Stimulated activated CD4-positive, alpha-beta T cell treated with anti-CD3 and anti-CD28 coated beads, Interleukin-1b, Interleukin-23, amount 100 ng/mL, for 4 hours (primary cell): ENCODE data around the gene PIP4K2A.
"Not testable (repeated sequence)": the region's sequence is repeated elsewhere in the genome, so short reads cannot be mapped to it uniquely, and the experiment has no call there.

Experiments used
- DNase-seq, 2 donors: peaks; one replicate each; pipeline ENCODE4 v3.0.0-alpha.2; 2020; ENCODE audit warnings: low read depth in 2 of 2

Gene PIP4K2A

GRCh38 chr10:22554461-22555182 lies 159.8 kb downstream of the PIP4K2A start:
- no peak for DNase-seq

- no peak for DNase-seq
Observed at GRCh38 chr10:22553452-22553995, 160.9 kb downstream of the PIP4K2A start.

GRCh38 chr10:22552888-22553378 lies 161.4 kb downstream of the PIP4K2A start:
- no peak for DNase-seq

GRCh38 chr10:22551681-22552365 lies 162.6 kb downstream of the PIP4K2A start:
- no peak for DNase-seq

- DNase-seq: peak; percentile 59 to 65
Observed at GRCh38 chr10:22550732-22551131, 163.6 kb downstream of the PIP4K2A start.

- DNase-seq: no peak
Observed at GRCh38 chr10:22548344-22548743, 166.0 kb downstream of the PIP4K2A start.

- no peak for DNase-seq
Observed at GRCh38 chr10:22545643-22546042, 168.7 kb downstream of the PIP4K2A start.

GRCh38 chr10:22544325-22545068 lies 169.9 kb downstream of the PIP4K2A start:
- DNase-seq: no peak

GRCh38 chr10:22542773-22543172 lies 171.6 kb downstream of the PIP4K2A start:
- DNase-seq: no peak

GRCh38 chr10:22541900-22542299 lies 172.5 kb downstream of the PIP4K2A start:
- DNase-seq: no peak

GRCh38 chr10:22539579-22540298 lies 174.6 kb downstream of the PIP4K2A start:
- DNase-seq: no peak

- DNase-seq: no peak
Observed at GRCh38 chr10:22537810-22538209, 176.6 kb downstream of the PIP4K2A start.

- no peak for DNase-seq
Observed at GRCh38 chr10:22536620-22537019, 177.8 kb downstream of the PIP4K2A start.

GRCh38 chr10:22534849-22535604 lies 179.4 kb downstream of the PIP4K2A start:
- DNase-seq: no peak

- no peak for DNase-seq
Observed at GRCh38 chr10:22531441-22531840, 182.9 kb downstream of the PIP4K2A start.

GRCh38 chr10:22531008-22531407 lies 183.4 kb downstream of the PIP4K2A start:
- DNase-seq: no peak

- DNase-seq: no peak
Observed at GRCh38 chr10:22527520-22527919, 186.9 kb downstream of the PIP4K2A start.

- DNase-seq: not testable (repeated sequence)
Observed at GRCh38 chr10:22524333-22524732, 190.0 kb downstream of the PIP4K2A start.

- DNase-seq: not testable (repeated sequence)
Observed at GRCh38 chr10:22520645-22521044, 193.7 kb downstream of the PIP4K2A start.

GRCh38 chr10:22518167-22518724 lies 196.1 kb downstream of the PIP4K2A start:
- no peak for DNase-seq
